Measurements from ENCODE around the gene UTF1.

DNA sequence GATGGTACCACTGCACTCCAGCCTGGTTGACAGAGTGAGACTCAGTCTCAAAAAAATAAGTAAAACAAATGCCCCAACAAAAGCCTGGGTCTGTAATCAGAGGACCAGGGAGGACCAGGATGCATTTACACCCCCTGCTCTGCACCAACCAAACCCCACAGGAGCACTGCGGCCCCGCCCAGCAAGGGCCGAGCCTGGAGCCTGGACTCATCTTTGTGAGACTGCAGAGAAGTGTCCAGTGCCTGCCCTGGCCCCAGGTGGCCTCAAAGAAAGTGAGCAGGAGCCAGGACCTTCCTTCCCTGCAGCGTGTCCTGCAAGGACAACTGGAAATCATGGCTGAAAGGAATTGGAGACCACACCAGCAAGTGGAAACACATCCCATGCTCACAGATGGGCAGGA lies 38.4 kb upstream of the UTF1 start:
- TF ChIP-seq, protein P1, sequence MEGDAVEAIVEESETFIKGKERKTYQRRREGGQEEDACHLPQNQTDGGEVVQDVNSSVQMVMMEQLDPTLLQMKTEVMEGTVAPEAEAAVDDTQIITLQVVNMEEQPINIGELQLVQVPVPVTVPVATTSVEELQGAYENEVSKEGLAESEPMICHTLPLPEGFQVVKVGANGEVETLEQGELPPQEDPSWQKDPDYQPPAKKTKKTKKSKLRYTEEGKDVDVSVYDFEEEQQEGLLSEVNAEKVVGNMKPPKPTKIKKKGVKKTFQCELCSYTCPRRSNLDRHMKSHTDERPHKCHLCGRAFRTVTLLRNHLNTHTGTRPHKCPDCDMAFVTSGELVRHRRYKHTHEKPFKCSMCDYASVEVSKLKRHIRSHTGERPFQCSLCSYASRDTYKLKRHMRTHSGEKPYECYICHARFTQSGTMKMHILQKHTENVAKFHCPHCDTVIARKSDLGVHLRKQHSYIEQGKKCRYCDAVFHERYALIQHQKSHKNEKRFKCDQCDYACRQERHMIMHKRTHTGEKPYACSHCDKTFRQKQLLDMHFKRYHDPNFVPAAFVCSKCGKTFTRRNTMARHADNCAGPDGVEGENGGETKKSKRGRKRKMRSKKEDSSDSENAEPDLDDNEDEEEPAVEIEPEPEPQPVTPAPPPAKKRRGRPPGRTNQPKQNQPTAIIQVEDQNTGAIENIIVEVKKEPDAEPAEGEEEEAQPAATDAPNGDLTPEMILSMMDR (IDR thresholded peaks at IDR 0.05; ENCODE audit: low read depth, low read length): no peak
- TF ChIP-seq EZH2phosphoT487 (IDR thresholded peaks at IDR 0.05; ENCODE audit: low read depth): no peak
